GM12878 (cell line): ENCODE results near the gene SWT1. TPM values are rescaled to one million over a fixed set of nuclear protein-coding genes. Genes with fewer than 3 reads are reported as not detected.

ENCODE experiments used
- CEBPZ ChIP-seq: fragments of 150-350 bp; IDR thresholded peaks from 2 replicates; pipeline ENCODE4 v1.6.1; 2016; ENCODE audit warnings: low read depth, low read length
- EGR1 ChIP-seq, 2 experiments: IDR thresholded peaks; 1 replicate in 1 of 2; 2 replicates in 1 of 2; pipeline ENCODE4 v1.6.1; 2011 to 2012; ENCODE audit warnings: low read depth in 2 of 2, low read length in 2 of 2, borderline replicate concordance in 1 of 2, mild to moderate bottlenecking in 1 of 2, moderate library complexity in 1 of 2
- FOS ChIP-seq: IDR thresholded peaks from 3 replicates; pipeline ENCODE4 v1.6.1; 2011; ENCODE audit warnings: borderline replicate concordance; ENCODE audit not compliant: insufficient read length; ENCODE audit errors: extremely low read depth
- IKZF1 ChIP-seq: fragments of 450-650 bp; conservative IDR thresholded peaks from 2 replicates; pipeline ENCODE4 v1.6.1; 2017; ENCODE audit warnings: antibody characterized with exemption, mild to moderate bottlenecking
- RAD51 ChIP-seq: fragments of 450-650 bp; IDR thresholded peaks from 2 replicates; pipeline ENCODE4 v1.6.1; 2016; ENCODE audit warnings: moderate library complexity, mild to moderate bottlenecking, inconsistent platforms
- RB1 ChIP-seq: fragments of 450-650 bp; formaldehyde crosslinking; IDR thresholded peaks from 2 replicates; pipeline ENCODE4 v1.6.1; 2017; ENCODE audit warnings: mild to moderate bottlenecking, borderline replicate concordance
- ZBTB40 ChIP-seq: fragments of 450-650 bp; IDR thresholded peaks from 2 replicates; pipeline ENCODE4 v1.6.1; 2016; ENCODE audit warnings: mild to moderate bottlenecking, moderate library complexity, borderline replicate concordance
- polyA plus RNA-seq, 11 experiments: library from polyadenylated mRNA; depleted of rRNA in 4 of 11; unstranded in 6 of 11; stranded (reverse) in 5 of 11; fragments of >200 nt; fragmentation: Nextera tagmentation in 4 of 11; fragmentation: Illumina TruSeq in 1 of 11; extraction: Ambion mirVana in 4 of 11; extraction: Trizol in 1 of 11; gene quantifications; 1 replicate in 1 of 11; 2 replicates in 10 of 11; pipeline versions ENCODE4 v1.2.1 to v1.2.3, GENCODE V29; 2011 to 2016; ENCODE audit warnings: inconsistent platforms in 2 of 11, missing spikeins in 2 of 11, low read depth in 1 of 11
- total RNA-seq, 4 experiments: library from RNA; depleted of rRNA in 3 of 4; stranded (reverse); fragments of >200 nt in 3 of 4; fragmentation: Illumina TruSeq in 1 of 4; extraction: Trizol in 1 of 4; gene quantifications; 2 replicates each; pipeline versions ENCODE4 v1.2.1 to v1.2.3, GENCODE V29; 2013 to 2021
- TF ChIP-seq, protein P1 (sequence below): fragments of 450-650 bp; IDR thresholded peaks from 2 replicates; pipeline ENCODE4 v1.6.1; 2018; ENCODE audit warnings: borderline replicate concordance, mild to moderate bottlenecking; ENCODE audit not compliant: partially characterized antibody

SWT1 gene
- total and polyA plus RNA-seq, 10 of the 15 experiments (the other 5 are each of a cell fraction or from before 2014, with no cell fraction given) = 1.0 to 4.2 (median 2.6) TPM

GRCh38 chr1:185129708-185130107 lies 27.3 kb upstream of the SWT1 start (continued):
- TF ChIP-seq EGR1 (IDR thresholded peaks at IDR 0.05; ENCODE audit: borderline replicate concordance in 1 of 2, low read depth in 2 of 2, low read length in 2 of 2) = no peak
- TF ChIP-seq, protein P1, sequence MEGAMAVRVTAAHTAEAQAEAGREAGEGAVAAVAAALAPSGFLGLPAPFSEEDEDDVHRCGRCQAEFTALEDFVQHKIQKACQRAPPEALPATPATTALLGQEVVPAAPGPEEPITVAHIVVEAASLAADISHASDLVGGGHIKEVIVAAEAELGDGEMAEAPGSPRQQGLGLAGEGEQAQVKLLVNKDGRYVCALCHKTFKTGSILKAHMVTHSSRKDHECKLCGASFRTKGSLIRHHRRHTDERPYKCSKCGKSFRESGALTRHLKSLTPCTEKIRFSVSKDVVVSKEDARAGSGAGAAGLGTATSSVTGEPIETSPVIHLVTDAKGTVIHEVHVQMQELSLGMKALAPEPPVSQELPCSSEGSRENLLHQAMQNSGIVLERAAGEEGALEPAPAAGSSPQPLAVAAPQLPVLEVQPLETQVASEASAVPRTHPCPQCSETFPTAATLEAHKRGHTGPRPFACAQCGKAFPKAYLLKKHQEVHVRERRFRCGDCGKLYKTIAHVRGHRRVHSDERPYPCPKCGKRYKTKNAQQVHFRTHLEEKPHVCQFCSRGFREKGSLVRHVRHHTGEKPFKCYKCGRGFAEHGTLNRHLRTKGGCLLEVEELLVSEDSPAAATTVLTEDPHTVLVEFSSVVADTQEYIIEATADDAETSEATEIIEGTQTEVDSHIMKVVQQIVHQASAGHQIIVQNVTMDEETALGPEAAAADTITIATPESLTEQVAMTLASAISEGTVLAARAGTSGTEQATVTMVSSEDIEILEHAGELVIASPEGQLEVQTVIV = no peak
- TF ChIP-seq RB1 = no peak
- TF ChIP-seq CEBPZ = no peak
- no peak for TF ChIP-seq IKZF1
- TF ChIP-seq FOS = no peak
- TF ChIP-seq ZBTB40 = no peak
- no peak for TF ChIP-seq RAD51
